Activated CD8-positive, alpha-beta T cell treated with anti-CD3 and anti-CD28 coated beads for 36 hours (primary cell): ENCODE data around the gene GGACT. TPM values are rescaled to one million over a fixed set of nuclear protein-coding genes. Genes with fewer than 3 reads are reported as not detected.

Experiments used
- ATAC-seq: fragments of 200-7000 bp; cut with Tn5 transposase; one replicate; pipeline ENCODE4 v1.10.0; 2021; ENCODE audit warnings: mild to moderate bottlenecking, moderate library complexity
- CTCF ChIA-PET: fragments of 350-600 bp; sonication (Branson Sonifier 250); formaldehyde crosslinking; loops from one replicate; lab custom pipeline; 2021; ENCODE audit warnings: antibody characterized with exemption; lab: Charles Lee
- POLR2A ChIA-PET: fragments of 350-600 bp; sonication (Branson Sonifier 250); formaldehyde crosslinking; loops from one replicate; lab custom pipeline; 2021; ENCODE audit warnings: antibody characterized with exemption; lab: Charles Lee
- DNase-seq: peaks from one replicate; pipeline ENCODE4 v3.0.0-alpha.2; 2020
- H3K27ac Mint-ChIP-seq: one replicate; pipeline ENCODE4 v1.8.0; 2021; ENCODE audit warnings: mild to moderate bottlenecking, mixed read lengths
- H3K27me3 Mint-ChIP-seq: one replicate; pipeline ENCODE4 v1.8.0; 2021; ENCODE audit warnings: mixed read lengths
- H3K36me3 Mint-ChIP-seq: one replicate; pipeline ENCODE4 v1.8.0; 2021; ENCODE audit warnings: low read depth, mixed read lengths
- H3K4me1 Mint-ChIP-seq: one replicate; pipeline ENCODE4 v1.8.0; 2021; ENCODE audit warnings: low read depth, mixed read lengths
- H3K4me3 Mint-ChIP-seq: one replicate; pipeline ENCODE4 v1.8.0; 2021; ENCODE audit warnings: mild to moderate bottlenecking, moderate library complexity, mixed read lengths
- H3K9me3 Mint-ChIP-seq: one replicate; pipeline ENCODE4 v1.8.0; 2021; ENCODE audit warnings: mixed read lengths
- intact Hi-C: fragments of 100-400 bp; cut with micrococcal nuclease; formaldehyde crosslinking; loops from one replicate; pipeline ENCODE4 v1.10.0; 2022
- total RNA-seq, 2 experiments: library from RNA; stranded (reverse); gene quantifications; one replicate each; pipeline ENCODE4 v1.2.3, GENCODE V29; 2021
- TF ChIP-seq, protein P1 (sequence below): fragments of 200-600 bp; IDR thresholded peaks from one replicate; pipeline ENCODE4 v1.8.0; 2022; ENCODE audit warnings: antibody characterized with exemption, mild to moderate bottlenecking

Gene GGACT
- total RNA-seq, 2 experiments from 2014 or later, result 4.0 to 5.3 TPM

DNA sequence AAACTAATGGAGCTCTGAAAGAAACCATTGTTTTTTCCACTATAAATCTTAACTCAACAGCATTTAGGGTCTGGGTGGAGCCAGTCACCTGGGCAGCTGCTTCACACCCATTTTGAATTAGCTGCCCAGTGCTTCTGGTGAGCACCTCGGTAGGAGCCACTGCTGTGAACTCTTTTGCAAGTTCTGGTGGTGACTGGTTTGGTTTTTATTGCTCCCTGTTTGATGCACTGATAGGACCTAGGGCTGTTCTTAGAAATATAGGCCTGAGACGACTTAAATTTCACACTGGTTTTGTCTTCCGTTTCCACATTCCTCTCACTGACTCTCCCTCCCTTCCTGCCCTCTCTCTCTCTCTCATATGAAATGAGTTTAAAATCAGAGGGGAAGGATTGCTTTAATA, 103.9 kb downstream of the GGACT start:
- Mint-ChIP-seq H3K27ac (no peak overlapping the region), H3K9me3 (no peaks in the 10 kb centered on the region), H3K4me3 (no peak overlapping the region), H3K4me1 (peaks cover 17% of the 10 kb centered on the region), H3K36me3 (no peaks in the 10 kb centered on the region), H3K27me3 (no peaks in the 10 kb centered on the region)
- TF ChIP-seq, protein P1, sequence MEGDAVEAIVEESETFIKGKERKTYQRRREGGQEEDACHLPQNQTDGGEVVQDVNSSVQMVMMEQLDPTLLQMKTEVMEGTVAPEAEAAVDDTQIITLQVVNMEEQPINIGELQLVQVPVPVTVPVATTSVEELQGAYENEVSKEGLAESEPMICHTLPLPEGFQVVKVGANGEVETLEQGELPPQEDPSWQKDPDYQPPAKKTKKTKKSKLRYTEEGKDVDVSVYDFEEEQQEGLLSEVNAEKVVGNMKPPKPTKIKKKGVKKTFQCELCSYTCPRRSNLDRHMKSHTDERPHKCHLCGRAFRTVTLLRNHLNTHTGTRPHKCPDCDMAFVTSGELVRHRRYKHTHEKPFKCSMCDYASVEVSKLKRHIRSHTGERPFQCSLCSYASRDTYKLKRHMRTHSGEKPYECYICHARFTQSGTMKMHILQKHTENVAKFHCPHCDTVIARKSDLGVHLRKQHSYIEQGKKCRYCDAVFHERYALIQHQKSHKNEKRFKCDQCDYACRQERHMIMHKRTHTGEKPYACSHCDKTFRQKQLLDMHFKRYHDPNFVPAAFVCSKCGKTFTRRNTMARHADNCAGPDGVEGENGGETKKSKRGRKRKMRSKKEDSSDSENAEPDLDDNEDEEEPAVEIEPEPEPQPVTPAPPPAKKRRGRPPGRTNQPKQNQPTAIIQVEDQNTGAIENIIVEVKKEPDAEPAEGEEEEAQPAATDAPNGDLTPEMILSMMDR, result no peak
- ATAC-seq (peak; percentile 45), DNase-seq (no peak)
- intact Hi-C loops, result no loop called here
- CTCF ChIA-PET, result interaction anchor here (0.8 kb wide), 1 partner anchor 31 kb away, joined by 3 read pairs; no protein-coding TSS in a partner anchor
- POLR2A ChIA-PET, result no interaction called here

DNA sequence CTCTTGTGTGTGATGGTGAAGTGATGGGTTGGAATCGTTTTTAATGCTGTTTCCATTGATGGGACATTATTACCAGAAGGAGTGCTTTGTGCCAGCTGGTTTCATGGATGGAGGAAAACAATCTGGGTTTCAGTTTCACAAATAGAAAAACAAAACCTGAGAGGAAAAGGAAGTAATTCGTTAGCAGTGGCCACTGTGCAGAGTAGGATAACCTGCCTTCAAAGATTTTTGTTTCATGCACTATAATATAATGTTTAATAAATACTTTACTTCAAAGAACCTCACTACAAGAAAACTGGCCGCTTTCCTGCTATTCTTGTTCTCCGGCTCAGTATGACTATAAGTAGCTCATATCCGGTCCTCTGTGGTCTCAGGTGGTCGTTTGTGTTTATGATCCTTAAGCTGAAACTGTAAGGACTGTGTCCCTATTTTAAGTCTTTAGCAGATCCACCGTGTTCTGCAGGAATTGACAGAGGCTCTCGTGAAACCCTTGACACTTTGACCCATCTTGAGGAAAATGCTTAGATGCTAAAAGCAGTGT, 104.7 kb downstream of the GGACT start:
- no peak overlapping the region for H3K27ac Mint-ChIP-seq
- TF ChIP-seq, protein P1, result no peak
- no peak overlapping the region for H3K4me3 Mint-ChIP-seq
- H3K36me3 Mint-ChIP-seq, result no peaks in the 10 kb centered on the region
- DNase-seq (no peak), ATAC-seq (no peak)
- ChIA-PET POLR2A (no interaction called here), CTCF (interaction anchor here (0.8 kb wide), 1 partner anchor 31 kb away, joined by 3 read pairs; no protein-coding TSS in a partner anchor)
- no peaks in the 10 kb centered on the region for H3K9me3 Mint-ChIP-seq
- H3K4me1 Mint-ChIP-seq, result peaks cover 17% of the 10 kb centered on the region
- no peaks in the 10 kb centered on the region for H3K27me3 Mint-ChIP-seq
- intact Hi-C loops, result no loop called here

DNA sequence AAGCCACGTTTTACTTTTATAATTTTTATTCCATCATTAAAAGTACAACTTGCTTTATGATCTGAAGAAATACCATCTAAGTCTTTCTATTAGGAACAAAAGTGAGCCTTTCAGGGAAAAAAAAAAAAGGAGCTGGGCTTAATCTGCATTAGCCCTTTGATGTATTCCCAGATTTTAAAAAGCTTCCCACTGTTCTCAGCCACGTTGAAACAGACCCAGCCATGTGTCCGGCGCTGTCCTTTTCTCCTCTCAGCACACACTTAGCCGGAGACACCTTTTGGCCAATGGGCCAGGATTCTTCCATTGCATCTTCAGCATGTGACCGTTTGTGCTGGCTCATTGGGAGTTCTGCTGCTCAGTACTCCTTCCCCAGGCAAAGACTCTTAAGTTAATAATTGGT, 105.5 kb downstream of the GGACT start:
- ChIA-PET POLR2A (no interaction called here), CTCF (no interaction called here)
- no peak for DNase-seq
- intact Hi-C loops, result no loop called here
- Mint-ChIP-seq H3K4me1 (peaks cover 17% of the 10 kb centered on the region), H3K36me3 (no peaks in the 10 kb centered on the region), H3K27me3 (no peaks in the 10 kb centered on the region), H3K9me3 (no peaks in the 10 kb centered on the region), H3K27ac (no peak overlapping the region), H3K4me3 (no peak overlapping the region)
- no peak for ATAC-seq
- TF ChIP-seq, protein P1, result no peak

DNA sequence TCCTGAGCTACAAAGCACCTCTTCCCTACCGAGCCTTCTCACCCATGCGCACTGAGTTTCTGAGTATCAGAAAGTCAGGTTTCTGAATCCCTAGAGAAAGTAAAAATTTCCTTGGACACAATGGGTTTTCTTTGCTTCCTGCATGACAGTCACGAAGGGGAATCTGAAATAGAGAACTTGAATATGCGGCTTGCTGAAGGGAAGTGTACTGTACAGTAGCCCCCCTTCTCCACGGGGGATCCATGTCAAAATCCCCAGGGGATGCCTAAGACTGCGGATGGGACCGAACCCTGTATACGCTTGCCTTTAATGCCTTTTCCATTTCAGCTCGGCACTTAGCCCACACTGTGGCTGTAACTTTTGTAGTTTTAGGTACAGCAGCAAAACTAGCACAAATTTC, 107.9 kb downstream of the GGACT start:
- Mint-ChIP-seq H3K27ac (no peak overlapping the region), H3K4me1 (peaks cover 17% of the 10 kb centered on the region), H3K9me3 (no peaks in the 10 kb centered on the region), H3K27me3 (no peaks in the 10 kb centered on the region), H3K4me3 (no peak overlapping the region), H3K36me3 (no peaks in the 10 kb centered on the region)
- no peak for DNase-seq
- TF ChIP-seq, protein P1, result no peak
- POLR2A ChIA-PET, result interaction anchor here (0.6 kb wide), 1 partner anchor 954 kb away, joined by 3 read pairs; no protein-coding TSS in a partner anchor
- intact Hi-C loops, result no loop called here
- no peak for ATAC-seq
- CTCF ChIA-PET, result no interaction called here

Other genes with a start within 250 kb of the GGACT start
- 10 to 100 TPM; 13.3 to 16.1 TPM for gene TMTC4, start 86.0 kb upstream of the GGACT start, total RNA-seq